ENCODE results near the gene REC8.
"Not testable (repeated sequence)": the region's sequence is repeated elsewhere in the genome, so short reads cannot be mapped to it uniquely, and the experiment has no call there.

Gene REC8

GRCh38 chr14:24196071-24197055, 24.5 kb downstream of the REC8 start:
- Histone ChIP-seq H3K9me3 (ENCODE audit: insufficient read depth, low read length) (no peaks in the 10 kb centered on the region), H3K79me2 (ENCODE audit: insufficient read depth, low read length) (peaks cover 18% of the 10 kb centered on the region; the same call in 1 of the 2 replicates), H3F3A (ENCODE audit: insufficient read depth) (peaks cover 24% of the 10 kb centered on the region), H3K4me2 (ENCODE audit: low read depth, low read length, poor library complexity, severe bottlenecking) (peak overlapping the region; percentile 74), H4K20me1 (ENCODE audit: low read depth, low read length) (no peaks in the 10 kb centered on the region), H3K36me3 (ENCODE audit: low read length) (peaks cover 2% of the 10 kb centered on the region; the same call in 1 of the 2 replicates), H3K9ac (ENCODE audit: low read length) (peak overlapping the region; percentile 63), H3K4me3 (ENCODE audit: insufficient read depth, low read length, poor library complexity, severe bottlenecking) (peak overlapping the region; percentile 66), H3K9me2 (replicated peaks; ENCODE audit: insufficient read depth, low read length) (no peaks in the 10 kb centered on the region), H3K27me3 (ENCODE audit: low read length) (no peaks in the 10 kb centered on the region), H3K27ac (ENCODE audit: low read depth, low read length) (peak overlapping the region; percentile 83), H2AFZ (ENCODE audit: low read depth, low read length, severe bottlenecking) (peak overlapping the region; percentile 72)
- TF ChIP-seq, protein P1, sequence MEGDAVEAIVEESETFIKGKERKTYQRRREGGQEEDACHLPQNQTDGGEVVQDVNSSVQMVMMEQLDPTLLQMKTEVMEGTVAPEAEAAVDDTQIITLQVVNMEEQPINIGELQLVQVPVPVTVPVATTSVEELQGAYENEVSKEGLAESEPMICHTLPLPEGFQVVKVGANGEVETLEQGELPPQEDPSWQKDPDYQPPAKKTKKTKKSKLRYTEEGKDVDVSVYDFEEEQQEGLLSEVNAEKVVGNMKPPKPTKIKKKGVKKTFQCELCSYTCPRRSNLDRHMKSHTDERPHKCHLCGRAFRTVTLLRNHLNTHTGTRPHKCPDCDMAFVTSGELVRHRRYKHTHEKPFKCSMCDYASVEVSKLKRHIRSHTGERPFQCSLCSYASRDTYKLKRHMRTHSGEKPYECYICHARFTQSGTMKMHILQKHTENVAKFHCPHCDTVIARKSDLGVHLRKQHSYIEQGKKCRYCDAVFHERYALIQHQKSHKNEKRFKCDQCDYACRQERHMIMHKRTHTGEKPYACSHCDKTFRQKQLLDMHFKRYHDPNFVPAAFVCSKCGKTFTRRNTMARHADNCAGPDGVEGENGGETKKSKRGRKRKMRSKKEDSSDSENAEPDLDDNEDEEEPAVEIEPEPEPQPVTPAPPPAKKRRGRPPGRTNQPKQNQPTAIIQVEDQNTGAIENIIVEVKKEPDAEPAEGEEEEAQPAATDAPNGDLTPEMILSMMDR (IDR thresholded peaks at IDR 0.05; ENCODE audit: insufficient read depth, low read length, poor library complexity, severe bottlenecking), result no peak
- TF ChIP-seq EZH2phosphoT487 (conservative IDR thresholded peaks at IDR 0.05; ENCODE audit: low read length), result no peak

- H3K9me3 ChIP-seq (ENCODE audit: insufficient read depth, low read length), result no peaks in the 10 kb centered on the region
- no peaks in the 10 kb centered on the region for H4K20me1 ChIP-seq (ENCODE audit: low read depth, low read length)
- no peaks in the 10 kb centered on the region for H3K9me2 ChIP-seq (replicated peaks; ENCODE audit: insufficient read depth, low read length)
- peak overlapping the region; percentile 74 for H3K4me2 ChIP-seq (ENCODE audit: low read depth, low read length, poor library complexity, severe bottlenecking)
- H3K4me3 ChIP-seq (ENCODE audit: insufficient read depth, low read length, poor library complexity, severe bottlenecking), result peak overlapping the region; percentile 41
- H3F3A ChIP-seq (ENCODE audit: insufficient read depth), result peaks cover 24% of the 10 kb centered on the region
- no peak for TF ChIP-seq EZH2phosphoT487 (conservative IDR thresholded peaks at IDR 0.05; ENCODE audit: low read length)
- TF ChIP-seq, protein P1 (IDR thresholded peaks at IDR 0.05; ENCODE audit: insufficient read depth, low read length, poor library complexity, severe bottlenecking), result no peak
- H3K27ac ChIP-seq (ENCODE audit: low read depth, low read length), result peak overlapping the region; percentile 83
- peaks cover 3% of the 10 kb centered on the region; the same call in 1 of the 2 replicates for H3K36me3 ChIP-seq (ENCODE audit: low read length)
- H3K9ac ChIP-seq (ENCODE audit: low read length), result peak overlapping the region; percentile 63
- H3K27me3 ChIP-seq (ENCODE audit: low read length), result no peaks in the 10 kb centered on the region
- H3K79me2 ChIP-seq (ENCODE audit: insufficient read depth, low read length), result peaks cover 18% of the 10 kb centered on the region; the same call in 1 of the 2 replicates
- H2AFZ ChIP-seq (ENCODE audit: low read depth, low read length, severe bottlenecking), result no peak overlapping the region
Observed at GRCh38 chr14:24197056-24197450, 25.2 kb downstream of the REC8 start.

GRCh38 chr14:24198814-24199524, 27.1 kb downstream of the REC8 start:
- Histone ChIP-seq H3K9me3 (ENCODE audit: insufficient read depth, low read length) (no peaks in the 10 kb centered on the region), H3K27me3 (ENCODE audit: low read length) (no peaks in the 10 kb centered on the region), H3K36me3 (ENCODE audit: low read length) (peaks cover 3% of the 10 kb centered on the region; the same call in 1 of the 2 replicates), H3K4me2 (ENCODE audit: low read depth, low read length, poor library complexity, severe bottlenecking) (peak overlapping the region; percentile 6), H3K27ac (ENCODE audit: low read depth, low read length) (no peak overlapping the region), H3K79me2 (ENCODE audit: insufficient read depth, low read length) (peaks cover 17% of the 10 kb centered on the region; the same call in 1 of the 2 replicates), H3K9ac (ENCODE audit: low read length) (no peak overlapping the region), H3F3A (ENCODE audit: insufficient read depth) (peaks cover 24% of the 10 kb centered on the region), H3K9me2 (replicated peaks; ENCODE audit: insufficient read depth, low read length) (no peaks in the 10 kb centered on the region), H3K4me3 (ENCODE audit: insufficient read depth, low read length, poor library complexity, severe bottlenecking) (no peak overlapping the region), H4K20me1 (ENCODE audit: low read depth, low read length) (no peaks in the 10 kb centered on the region), H2AFZ (ENCODE audit: low read depth, low read length, severe bottlenecking) (no peak overlapping the region)
- TF ChIP-seq, protein P1 (IDR thresholded peaks at IDR 0.05; ENCODE audit: insufficient read depth, low read length, poor library complexity, severe bottlenecking), result no peak
- no peak for TF ChIP-seq EZH2phosphoT487 (conservative IDR thresholded peaks at IDR 0.05; ENCODE audit: low read length)

DNA sequence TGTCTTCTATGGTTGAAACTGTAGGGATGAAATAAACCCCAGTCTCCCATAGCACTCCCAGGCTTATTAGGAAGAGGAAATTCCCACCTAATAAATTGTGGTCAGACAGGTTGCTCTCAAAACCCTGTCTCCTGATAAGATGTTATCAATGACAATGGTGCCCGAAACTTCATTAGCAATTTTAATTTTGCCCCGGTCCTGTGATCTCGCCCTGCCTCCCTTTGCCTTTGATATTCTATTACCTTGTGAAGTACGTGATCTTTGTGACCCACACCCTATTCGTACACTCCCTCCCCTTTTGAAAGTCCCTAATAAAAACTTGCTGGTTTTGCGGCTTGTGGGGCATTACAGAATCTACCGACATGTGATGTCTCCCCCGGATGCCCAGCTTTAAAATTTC, 30.7 kb downstream of the REC8 start:
- not testable (repeated sequence) for H2AFZ ChIP-seq (ENCODE audit: low read depth, low read length, severe bottlenecking); H3K9me2 ChIP-seq (replicated peaks; ENCODE audit: insufficient read depth, low read length); H3K4me2 ChIP-seq (ENCODE audit: low read depth, low read length, poor library complexity, severe bottlenecking); H3K27me3 ChIP-seq (ENCODE audit: low read length); H3K36me3 ChIP-seq (ENCODE audit: low read length); H3K27ac ChIP-seq (ENCODE audit: low read depth, low read length); H3K79me2 ChIP-seq (ENCODE audit: insufficient read depth, low read length); H3K9ac ChIP-seq (ENCODE audit: low read length); H3K9me3 ChIP-seq (ENCODE audit: insufficient read depth, low read length); H3F3A ChIP-seq (ENCODE audit: insufficient read depth); H3K4me3 ChIP-seq (ENCODE audit: insufficient read depth, low read length, poor library complexity, severe bottlenecking); H4K20me1 ChIP-seq (ENCODE audit: low read depth, low read length)

GRCh38 chr14:24203249-24203886, 31.5 kb downstream of the REC8 start:
- H2AFZ ChIP-seq (ENCODE audit: low read depth, low read length, severe bottlenecking); H3K4me2 ChIP-seq (ENCODE audit: low read depth, low read length, poor library complexity, severe bottlenecking); H3F3A ChIP-seq (ENCODE audit: insufficient read depth); H4K20me1 ChIP-seq (ENCODE audit: low read depth, low read length); H3K79me2 ChIP-seq (ENCODE audit: insufficient read depth, low read length); H3K36me3 ChIP-seq (ENCODE audit: low read length); H3K9me2 ChIP-seq (replicated peaks; ENCODE audit: insufficient read depth, low read length); H3K9me3 ChIP-seq (ENCODE audit: insufficient read depth, low read length); H3K27ac ChIP-seq (ENCODE audit: low read depth, low read length); H3K9ac ChIP-seq (ENCODE audit: low read length); H3K4me3 ChIP-seq (ENCODE audit: insufficient read depth, low read length, poor library complexity, severe bottlenecking); H3K27me3 ChIP-seq (ENCODE audit: low read length): not testable (repeated sequence)
